ENCODE data around the gene PDE7B. TPM values are rescaled to one million over a fixed set of nuclear protein-coding genes. Genes with fewer than 3 reads are reported as not detected.

Gene PDE7B
- total RNA-seq, 1 donor from 2014 or later = 13.6 TPM

GRCh38 chr6:136184738-136185137 is 333.2 kb downstream of the PDE7B start:
- H3K9me3 ChIP-seq (ENCODE audit: control insufficient read depth in 3 of 3, low read length in 3 of 3) = no peaks in the 10 kb centered on the region
- H3K36me3 ChIP-seq (ENCODE audit: control insufficient read depth in 3 of 3, insufficient read depth in 3 of 3, low read length in 3 of 3) = peaks cover 6 to 27% (median 8%) of the 10 kb centered on the region in 3 donors
- no peak overlapping the region for H3K27ac ChIP-seq (ENCODE audit: low read depth, low read length)
- H3K27me3 ChIP-seq (ENCODE audit: control insufficient read depth in 3 of 3, insufficient read depth in 3 of 3, low read length in 3 of 3) = no peaks in the 10 kb centered on the region
- no peak overlapping the region for H3K9ac ChIP-seq (ENCODE audit: low read depth in 1 of 3, low read length in 3 of 3)
- no peak overlapping the region for H3K4me3 ChIP-seq (ENCODE audit: low read length in 3 of 3)
- H3K4me1 ChIP-seq (ENCODE audit: control insufficient read depth in 3 of 3, insufficient read depth in 3 of 3, low read length in 3 of 3) = peaks cover 0 to 7% (median 5%) of the 10 kb centered on the region in 3 donors

- Histone ChIP-seq H3K27me3 (ENCODE audit: control insufficient read depth in 3 of 3, insufficient read depth in 3 of 3, low read length in 3 of 3) (no peaks in the 10 kb centered on the region), H3K4me1 (ENCODE audit: control insufficient read depth in 3 of 3, insufficient read depth in 3 of 3, low read length in 3 of 3) (no peaks in the 10 kb centered on the region), H3K36me3 (ENCODE audit: control insufficient read depth in 3 of 3, insufficient read depth in 3 of 3, low read length in 3 of 3) (peaks cover 3 to 19% (median 12%) of the 10 kb centered on the region in 3 donors), H3K9me3 (ENCODE audit: control insufficient read depth in 3 of 3, low read length in 3 of 3) (no peaks in the 10 kb centered on the region), H3K27ac (ENCODE audit: low read depth, low read length) (no peak overlapping the region), H3K4me3 (ENCODE audit: low read length in 3 of 3) (no peak overlapping the region), H3K9ac (ENCODE audit: low read depth in 1 of 3, low read length in 3 of 3) (no peak overlapping the region)
Measured at GRCh38 chr6:136186363-136186762, 334.9 kb downstream of the PDE7B start.

GRCh38 chr6:136188486-136188885 is 337.0 kb downstream of the PDE7B start:
- Histone ChIP-seq H3K9ac (ENCODE audit: low read depth in 1 of 3, low read length in 3 of 3) (no peak overlapping the region), H3K36me3 (ENCODE audit: control insufficient read depth in 3 of 3, insufficient read depth in 3 of 3, low read length in 3 of 3) (peaks cover 10 to 24% (median 21%) of the 10 kb centered on the region in 3 donors), H3K27me3 (ENCODE audit: control insufficient read depth in 3 of 3, insufficient read depth in 3 of 3, low read length in 3 of 3) (no peaks in the 10 kb centered on the region), H3K9me3 (ENCODE audit: control insufficient read depth in 3 of 3, low read length in 3 of 3) (no peaks in the 10 kb centered on the region), H3K27ac (ENCODE audit: low read depth, low read length) (no peak overlapping the region), H3K4me3 (ENCODE audit: low read length in 3 of 3) (no peak overlapping the region), H3K4me1 (ENCODE audit: control insufficient read depth in 3 of 3, insufficient read depth in 3 of 3, low read length in 3 of 3) (no peaks in the 10 kb centered on the region)

- H3K4me1 ChIP-seq (ENCODE audit: control insufficient read depth in 3 of 3, insufficient read depth in 3 of 3, low read length in 3 of 3) = no peaks in the 10 kb centered on the region
- H3K27ac ChIP-seq (ENCODE audit: low read depth, low read length) = no peak overlapping the region
- H3K27me3 ChIP-seq (ENCODE audit: control insufficient read depth in 3 of 3, insufficient read depth in 3 of 3, low read length in 3 of 3) = no peaks in the 10 kb centered on the region
- H3K9ac ChIP-seq (ENCODE audit: low read depth in 1 of 3, low read length in 3 of 3) = no peak overlapping the region
- H3K4me3 ChIP-seq (ENCODE audit: low read length in 3 of 3) = no peak overlapping the region
- H3K9me3 ChIP-seq (ENCODE audit: control insufficient read depth in 3 of 3, low read length in 3 of 3) = no peaks in the 10 kb centered on the region
- peaks cover 10 to 24% (median 21%) of the 10 kb centered on the region in 3 donors for H3K36me3 ChIP-seq (ENCODE audit: control insufficient read depth in 3 of 3, insufficient read depth in 3 of 3, low read length in 3 of 3)
Measured at GRCh38 chr6:136189104-136189503, 337.6 kb downstream of the PDE7B start.

GRCh38 chr6:136191606-136192312 is 340.3 kb downstream of the PDE7B start:
- H3K27ac ChIP-seq (ENCODE audit: low read depth, low read length) = no peak overlapping the region
- no peaks in the 10 kb centered on the region for H3K9me3 ChIP-seq (ENCODE audit: control insufficient read depth in 3 of 3, low read length in 3 of 3)
- no peak overlapping the region for H3K9ac ChIP-seq (ENCODE audit: low read depth in 1 of 3, low read length in 3 of 3)
- no peaks in the 10 kb centered on the region for H3K27me3 ChIP-seq (ENCODE audit: control insufficient read depth in 3 of 3, insufficient read depth in 3 of 3, low read length in 3 of 3)
- H3K4me3 ChIP-seq (ENCODE audit: low read length in 3 of 3) = no peak overlapping the region
- H3K36me3 ChIP-seq (ENCODE audit: control insufficient read depth in 3 of 3, insufficient read depth in 3 of 3, low read length in 3 of 3) = peaks cover 10 to 24% (median 21%) of the 10 kb centered on the region in 3 donors
- no peaks in the 10 kb centered on the region for H3K4me1 ChIP-seq (ENCODE audit: control insufficient read depth in 3 of 3, insufficient read depth in 3 of 3, low read length in 3 of 3)

- Histone ChIP-seq H3K4me3 (ENCODE audit: low read length in 3 of 3) (no peak overlapping the region), H3K4me1 (ENCODE audit: control insufficient read depth in 3 of 3, insufficient read depth in 3 of 3, low read length in 3 of 3) (no peaks in the 10 kb centered on the region), H3K36me3 (ENCODE audit: control insufficient read depth in 3 of 3, insufficient read depth in 3 of 3, low read length in 3 of 3) (peaks cover 7 to 18% (median 13%) of the 10 kb centered on the region in 3 donors), H3K27me3 (ENCODE audit: control insufficient read depth in 3 of 3, insufficient read depth in 3 of 3, low read length in 3 of 3) (no peaks in the 10 kb centered on the region), H3K9me3 (ENCODE audit: control insufficient read depth in 3 of 3, low read length in 3 of 3) (no peaks in the 10 kb centered on the region), H3K9ac (ENCODE audit: low read depth in 1 of 3, low read length in 3 of 3) (no peak overlapping the region), H3K27ac (ENCODE audit: low read depth, low read length) (no peak overlapping the region)
Measured at GRCh38 chr6:136192902-136193301, 341.4 kb downstream of the PDE7B start.

GRCh38 chr6:136201732-136202131 is 350.2 kb downstream of the PDE7B start:
- Histone ChIP-seq H3K9me3 (ENCODE audit: control insufficient read depth in 3 of 3, low read length in 3 of 3) (no peaks in the 10 kb centered on the region), H3K27ac (ENCODE audit: low read depth, low read length) (no peak overlapping the region), H3K27me3 (ENCODE audit: control insufficient read depth in 3 of 3, insufficient read depth in 3 of 3, low read length in 3 of 3) (no peaks in the 10 kb centered on the region), H3K9ac (ENCODE audit: low read depth in 1 of 3, low read length in 3 of 3) (no peak overlapping the region), H3K4me1 (ENCODE audit: control insufficient read depth in 3 of 3, insufficient read depth in 3 of 3, low read length in 3 of 3) (no peaks in the 10 kb centered on the region), H3K36me3 (ENCODE audit: control insufficient read depth in 3 of 3, insufficient read depth in 3 of 3, low read length in 3 of 3) (no peaks in the 10 kb centered on the region), H3K4me3 (ENCODE audit: low read length in 3 of 3) (no peak overlapping the region)

- Histone ChIP-seq H3K4me1 (ENCODE audit: control insufficient read depth in 3 of 3, insufficient read depth in 3 of 3, low read length in 3 of 3) (no peaks in the 10 kb centered on the region), H3K9ac (ENCODE audit: low read depth in 1 of 3, low read length in 3 of 3) (no peak overlapping the region), H3K9me3 (ENCODE audit: control insufficient read depth in 3 of 3, low read length in 3 of 3) (no peaks in the 10 kb centered on the region), H3K27me3 (ENCODE audit: control insufficient read depth in 3 of 3, insufficient read depth in 3 of 3, low read length in 3 of 3) (no peaks in the 10 kb centered on the region), H3K27ac (ENCODE audit: low read depth, low read length) (no peak overlapping the region), H3K4me3 (ENCODE audit: low read length in 3 of 3) (no peak overlapping the region), H3K36me3 (ENCODE audit: control insufficient read depth in 3 of 3, insufficient read depth in 3 of 3, low read length in 3 of 3) (no peaks in the 10 kb centered on the region)
Measured at GRCh38 chr6:136208783-136209182, 357.3 kb downstream of the PDE7B start.

- no peaks in the 10 kb centered on the region for H3K9me3 ChIP-seq (ENCODE audit: control insufficient read depth in 3 of 3, low read length in 3 of 3)
- no peak overlapping the region for H3K9ac ChIP-seq (ENCODE audit: low read depth in 1 of 3, low read length in 3 of 3)
- H3K4me1 ChIP-seq (ENCODE audit: control insufficient read depth in 3 of 3, insufficient read depth in 3 of 3, low read length in 3 of 3) = no peaks in the 10 kb centered on the region
- H3K27ac ChIP-seq (ENCODE audit: low read depth, low read length) = no peak overlapping the region
- no peaks in the 10 kb centered on the region for H3K36me3 ChIP-seq (ENCODE audit: control insufficient read depth in 3 of 3, insufficient read depth in 3 of 3, low read length in 3 of 3)
- H3K27me3 ChIP-seq (ENCODE audit: control insufficient read depth in 3 of 3, insufficient read depth in 3 of 3, low read length in 3 of 3) = no peaks in the 10 kb centered on the region
- no peak overlapping the region for H3K4me3 ChIP-seq (ENCODE audit: low read length in 3 of 3)
Measured at GRCh38 chr6:136209496-136209895, 358.0 kb downstream of the PDE7B start.

- Histone ChIP-seq H3K4me3 (ENCODE audit: low read length in 3 of 3) (no peak overlapping the region), H3K27ac (ENCODE audit: low read depth, low read length) (no peak overlapping the region), H3K9me3 (ENCODE audit: control insufficient read depth in 3 of 3, low read length in 3 of 3) (no peaks in the 10 kb centered on the region), H3K9ac (ENCODE audit: low read depth in 1 of 3, low read length in 3 of 3) (no peak overlapping the region), H3K27me3 (ENCODE audit: control insufficient read depth in 3 of 3, insufficient read depth in 3 of 3, low read length in 3 of 3) (no peaks in the 10 kb centered on the region), H3K36me3 (ENCODE audit: control insufficient read depth in 3 of 3, insufficient read depth in 3 of 3, low read length in 3 of 3) (no peaks in the 10 kb centered on the region), H3K4me1 (ENCODE audit: control insufficient read depth in 3 of 3, insufficient read depth in 3 of 3, low read length in 3 of 3) (no peaks in the 10 kb centered on the region)
Measured at GRCh38 chr6:136210398-136211165, 359.1 kb downstream of the PDE7B start.
